GM12878 (cell line): Measurements from ENCODE around the gene ZFTA. TPM values are rescaled to one million over a fixed set of nuclear protein-coding genes. Genes with fewer than 3 reads are reported as not detected.

ENCODE experiments used
- ATAC-seq: fragments of 200-7000 bp; cut with Tn5 transposase; 3 replicates; pipeline ENCODE4 v1.9.1; 2020; ENCODE audit warnings: mild to moderate bottlenecking, moderate library complexity
- BruUV-seq: library from RNA; stranded (reverse); fragments of 400-500 nt; replicated peaks from 2 replicates; lab custom pipeline; 2021; lab: Mats Ljungman, UMichigan
- CTCF ChIA-PET: fragments of 300-600 bp; sonication (Branson Sonifier 250); formaldehyde crosslinking; extraction: SDS; loops from one replicate; lab custom pipeline; 2021; ENCODE audit warnings: inconsistent platforms; lab: Yijun Ruan, JAX
- POLR2A ChIA-PET: fragments of 350-600 bp; formaldehyde crosslinking; extraction: SDS; loops from one replicate; lab custom pipeline; 2021; ENCODE audit warnings: inconsistent platforms; lab: Charles Lee
- RAD21 ChIA-PET: fragments of 300-600 bp; sonication (Branson Sonifier 250); formaldehyde crosslinking; loops from one replicate; lab custom pipeline; 2023; ENCODE audit warnings: antibody characterized with exemption; ENCODE audit not compliant: unreplicated experiment; lab: Charles Lee
- SMC1A ChIA-PET: fragments of 300-600 bp; sonication (Branson Sonifier 250); formaldehyde crosslinking; loops from one replicate; lab custom pipeline; 2023; ENCODE audit not compliant: unreplicated experiment, uncharacterized antibody; lab: Charles Lee
- DNase-seq: peaks from one replicate; pipeline ENCODE4 v3.0.0-alpha.2; 2011; ENCODE audit warnings: low read depth, low spot score
- FAIRE-seq: peaks from 3 replicates; lab custom pipeline; 2011; peaks lifted over from hg19 to GRCh38; lab: Jason Lieb, UNC
- H2AFZ ChIP-seq: 2 replicates; pipeline ENCODE4 v1.6.0; 2011; ENCODE audit warnings: low read depth, low read length, control low read depth; ENCODE audit not compliant: control insufficient read depth
- H3K27ac ChIP-seq: 2 replicates; pipeline ENCODE4 v1.5.1; 2011; ENCODE audit warnings: control low read depth; ENCODE audit not compliant: control insufficient read depth, insufficient read depth
- H3K27me3 ChIP-seq, 2 experiments: replicated peaks in 1 of 2; 2 replicates each; pipeline versions ENCODE4 v1.6.0 to v1.6.1; 2011; ENCODE audit warnings: low read length in 1 of 2; ENCODE audit not compliant: control insufficient read depth in 2 of 2, insufficient read depth in 2 of 2
- H3K36me3 ChIP-seq, 2 experiments: 2 replicates each; pipeline ENCODE4 v1.5.1; 2011; ENCODE audit warnings: low read length in 1 of 2; ENCODE audit not compliant: control insufficient read depth in 2 of 2, insufficient read depth in 2 of 2
- H3K4me1 ChIP-seq: 2 replicates; pipeline ENCODE4 v1.6.1; 2011; ENCODE audit warnings: mild to moderate bottlenecking, low read length, moderate library complexity, mixed read lengths; ENCODE audit not compliant: control insufficient read depth, insufficient read depth
- H3K4me2 ChIP-seq: 2 replicates; pipeline ENCODE4 v1.6.0; 2011; ENCODE audit warnings: control low read depth; ENCODE audit not compliant: control insufficient read depth, insufficient read depth
- H3K4me3 ChIP-seq: fragments of 200-600 bp; sonication (generic); 2 replicates; pipeline ENCODE4 v1.5.1; 2016
- H3K79me2 ChIP-seq: 2 replicates; pipeline ENCODE4 v1.6.0; 2011; ENCODE audit warnings: low read length; ENCODE audit not compliant: control insufficient read depth, insufficient read depth
- H3K9ac ChIP-seq: 2 replicates; pipeline ENCODE4 v1.8.0; 2011; ENCODE audit warnings: low read length, control low read depth, mixed read lengths; ENCODE audit not compliant: control insufficient read depth, insufficient read depth
- H3K9me3 ChIP-seq: replicated peaks from 3 replicates; pipeline ENCODE4 v1.5.1; 2011; ENCODE audit warnings: mild to moderate bottlenecking, low read length; ENCODE audit not compliant: control insufficient read depth, insufficient read depth
- H4K20me1 ChIP-seq: 2 replicates; pipeline ENCODE4 v1.6.0; 2011; ENCODE audit not compliant: control insufficient read depth, insufficient read depth
- BHLHE40 ChIP-seq, 2 experiments: fragments of 450-650 bp in 1 of 2; IDR thresholded peaks; 2 replicates each; pipeline ENCODE4 v1.6.1; 2011 to 2017; ENCODE audit warnings: low read depth in 2 of 2, borderline replicate concordance in 1 of 2, improper control_type of control experiment in 1 of 2, low read length in 1 of 2, mild to moderate bottlenecking in 1 of 2
- CHD1 ChIP-seq: IDR thresholded peaks from 2 replicates; pipeline ENCODE4 v1.6.1; 2012; ENCODE audit warnings: low read depth, low read length, improper control_type of control experiment
- MLLT1 ChIP-seq: fragments of 450-650 bp; IDR thresholded peaks from 2 replicates; pipeline ENCODE4 v1.6.1; 2016; ENCODE audit warnings: mild to moderate bottlenecking
- NFIC ChIP-seq: IDR thresholded peaks from 2 replicates; pipeline ENCODE4 v1.6.1; 2012; ENCODE audit warnings: low read depth, mild to moderate bottlenecking, inconsistent platforms, low read length, moderate library complexity
- NFYA ChIP-seq: IDR thresholded peaks from 2 replicates; pipeline ENCODE4 v1.6.1; 2011; ENCODE audit warnings: low read depth, mild to moderate bottlenecking, low read length, improper control_type of control experiment, borderline replicate concordance
- RAD51 ChIP-seq: fragments of 450-650 bp; IDR thresholded peaks from 2 replicates; pipeline ENCODE4 v1.6.1; 2016; ENCODE audit warnings: moderate library complexity, mild to moderate bottlenecking, inconsistent platforms
- RCOR1 ChIP-seq: conservative IDR thresholded peaks from 2 replicates; pipeline ENCODE4 v1.6.1; 2012; ENCODE audit warnings: low read depth, low read length, improper control_type of control experiment
- TBL1XR1 ChIP-seq: IDR thresholded peaks from 2 replicates; pipeline ENCODE4 v1.6.1; 2012; ENCODE audit warnings: low read depth, low read length, improper control_type of control experiment
- ZNF687 ChIP-seq: fragments of 450-650 bp; IDR thresholded peaks from 2 replicates; pipeline ENCODE4 v1.6.1; 2017; ENCODE audit warnings: mild to moderate bottlenecking, moderate library complexity
- ZSCAN29 ChIP-seq: fragments of 450-650 bp; IDR thresholded peaks from 2 replicates; pipeline ENCODE4 v1.6.1; 2017; ENCODE audit warnings: mild to moderate bottlenecking, moderate library complexity
- WGBS: methylation state at CpG from one replicate; pipeline ENCODE4 v1.1.6; 2016; ENCODE audit warnings: low lambda C conversion rate; ENCODE audit not compliant: insufficient replicate concordance, insufficient coverage; ENCODE audit errors: missing lambda C conversion rate; 5-methylcytosine and 5-hydroxymethylcytosine counted together
- in situ Hi-C: fragments of 300-500 bp; cut with MboI; formaldehyde crosslinking; loops from 9 replicates; pipeline ENCODE4 v1.14.3; 2018; ENCODE audit warnings: mixed read lengths
- intact Hi-C: fragments of 100-400 bp; cut with micrococcal nuclease; formaldehyde crosslinking; loops from one replicate; pipeline ENCODE4 v1.14.2; 2022; ENCODE audit not compliant: unreplicated experiment
- polyA plus RNA-seq, 11 experiments: library from polyadenylated mRNA; depleted of rRNA in 4 of 11; unstranded in 6 of 11; stranded (reverse) in 5 of 11; fragments of >200 nt; fragmentation: Nextera tagmentation in 4 of 11; fragmentation: Illumina TruSeq in 1 of 11; extraction: Ambion mirVana in 4 of 11; extraction: Trizol in 1 of 11; gene quantifications; 1 replicate in 1 of 11; 2 replicates in 10 of 11; pipeline versions ENCODE4 v1.2.1 to v1.2.3, GENCODE V29; 2011 to 2016; ENCODE audit warnings: inconsistent platforms in 2 of 11, missing spikeins in 2 of 11, low read depth in 1 of 11
- total RNA-seq, 4 experiments: library from RNA; depleted of rRNA in 3 of 4; stranded (reverse); fragments of >200 nt in 3 of 4; fragmentation: Illumina TruSeq in 1 of 4; extraction: Trizol in 1 of 4; gene quantifications; 2 replicates each; pipeline versions ENCODE4 v1.2.1 to v1.2.3, GENCODE V29; 2013 to 2021

ZFTA gene
- total and polyA plus RNA-seq, 10 of the 15 experiments (the other 5 are each of a cell fraction or from before 2014, with no cell fraction given) = 0.39 to 7.9 (median 2.2) TPM

GRCh38 chr11:63785823-63786222 is 17.2 kb upstream of the ZFTA start:
- POLR2A ChIA-PET = no interaction called here
- intact Hi-C loops = no loop called here
- 0% methylated on average over 1 of the region's 1 CpG for WGBS

More at GRCh38 chr11:63785823-63786222, 17.2 kb upstream of the ZFTA start:
- CTCF ChIA-PET = interaction anchor here (0.6 kb wide), 1 partner anchor 45 kb away, joined by 3 read pairs; no protein-coding TSS in a partner anchor
- no peaks in the 10 kb centered on the region for H3K4me1 ChIP-seq
- H3K4me2 ChIP-seq = no peak overlapping the region
- no TSS peak for BruUV-seq
- ATAC-seq = no peak
- H3K9ac ChIP-seq = no peak overlapping the region
- H3K9me3 ChIP-seq = no peaks in the 10 kb centered on the region; the same call in 2 of the 3 replicates
- no peak overlapping the region for H3K4me3 ChIP-seq
- no peak for FAIRE-seq
- H3K27me3 ChIP-seq = no peaks in the 10 kb centered on the region
- no peaks in the 10 kb centered on the region for H4K20me1 ChIP-seq
- no peaks in the 10 kb centered on the region for H3K36me3 ChIP-seq
- SMC1A ChIA-PET = no interaction called here
- in situ Hi-C loops = no loop called here
- no peak overlapping the region for H3K27ac ChIP-seq
- TF ChIP-seq NFYA = no peak
- no peak for TF ChIP-seq TBL1XR1
- no peak for TF ChIP-seq NFIC
- no peak for TF ChIP-seq RCOR1
- TF ChIP-seq CHD1 = no peak
- no peak for TF ChIP-seq MLLT1
- TF ChIP-seq ZSCAN29 = no peak
- no peak for TF ChIP-seq ZNF687
- no peak for TF ChIP-seq BHLHE40 (IDR thresholded peaks at IDR 0.05; ENCODE audit: borderline replicate concordance in 1 of 2, low read depth in 2 of 2, low read length in 1 of 2)
- TF ChIP-seq RAD51 = no peak
- H2AFZ ChIP-seq = no peak overlapping the region
- RAD21 ChIA-PET = no interaction called here
- DNase-seq = no peak
- H3K79me2 ChIP-seq = no peaks in the 10 kb centered on the region
